ENCODE data around the gene HDAC9. TPM values are rescaled to one million over a fixed set of nuclear protein-coding genes. Genes with fewer than 3 reads are reported as not detected.

HDAC9 gene
- polyA plus RNA-seq, 1 of the 3 experiments (the other 2 are of a cell fraction): 11.6 TPM

- Histone ChIP-seq H3K36me3 (replicated peaks in 1 of 2; ENCODE audit: control insufficient read depth in 1 of 2, insufficient read depth in 2 of 2, low read length in 1 of 2) (no peaks in the 10 kb centered on the region), H3K27me3 (ENCODE audit: insufficient read depth) (no peaks in the 10 kb centered on the region), H3K9me3 (no peaks in the 10 kb centered on the region), H3K27ac (ENCODE audit: low read depth in 2 of 2, low read length in 1 of 2) (no peak overlapping the region), H2AFZ (ENCODE audit: low read depth) (no peak overlapping the region), H3F3A (replicated peaks; ENCODE audit: insufficient read depth) (no peaks in the 10 kb centered on the region), H3K9me2 (no peaks in the 10 kb centered on the region), H3K79me2 (ENCODE audit: insufficient read depth) (no peaks in the 10 kb centered on the region), H4K20me1 (ENCODE audit: insufficient read depth) (no peaks in the 10 kb centered on the region), H3K9ac (no peak overlapping the region), H3K4me3 (ENCODE audit: low read depth in 2 of 2, low read length in 1 of 2) (no peak overlapping the region), H3K4me1 (ENCODE audit: control insufficient read depth in 1 of 2, insufficient read depth in 2 of 2, low read depth in 1 of 2, low read length in 1 of 2) (peaks cover 0 to 3% of the 10 kb centered on the region in 2 experiments; a peak in 2 of 4 replicates), H3K4me2 (no peak overlapping the region)
- 82% methylated on average over 3 of the region's 3 CpGs for WGBS (ENCODE audit: low lambda C conversion rate)
- DNase-seq: no peak
- TF ChIP-seq EZH2phosphoT487 (IDR thresholded peaks at IDR 0.05; ENCODE audit: borderline replicate concordance, low read depth) (no peak), SIN3A (IDR thresholded peaks at IDR 0.05; ENCODE audit: borderline replicate concordance, low read depth, low read length) (no peak), JUND (IDR thresholded peaks at IDR 0.05) (no peak), FOSL2 (IDR thresholded peaks at IDR 0.05; ENCODE audit: borderline replicate concordance, low read depth) (no peak), TEAD4 (IDR thresholded peaks at IDR 0.05; ENCODE audit: borderline replicate concordance, insufficient read depth) (no peak), YY1 (IDR thresholded peaks at IDR 0.05; ENCODE audit: low read depth) (no peak), GATA2 (CRISPR knock-in tag; IDR thresholded peaks at IDR 0.05) (no peak)
- POLR2A ChIA-PET: interaction anchor here (0.6 kb wide), 1 partner anchor 176 kb away, joined by 3 read pairs; no protein-coding TSS in a partner anchor
- CTCF ChIA-PET: interaction anchor here (1.1 to 2.0 kb wide), 3 partner anchors 10 to 19 kb away, joined by 4 to 5 read pairs (median 5); no protein-coding TSS in a partner anchor
Measured at GRCh38 chr7:18877874-18878273, 382.3 kb downstream of the HDAC9 start.

DNA sequence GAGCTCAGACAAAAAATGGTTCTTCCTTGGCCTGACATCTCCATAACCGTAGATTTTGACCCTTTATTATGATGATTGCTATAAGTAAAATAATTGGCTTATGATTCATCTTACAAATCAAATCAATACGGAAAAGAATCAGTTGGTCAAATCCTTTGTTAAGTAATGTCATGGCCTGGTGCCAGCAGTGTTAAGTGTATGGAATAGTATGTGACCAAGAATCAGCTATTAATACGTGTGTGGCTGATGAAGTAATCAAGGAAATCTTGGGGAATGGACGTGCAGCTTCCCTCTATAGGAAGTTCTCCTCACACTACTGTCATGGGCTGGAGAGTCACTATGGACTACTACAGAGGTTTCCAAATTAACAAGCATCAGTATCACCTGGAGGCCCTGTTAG, 391.3 kb downstream of the HDAC9 start:
- WGBS (ENCODE audit: low lambda C conversion rate): 42% methylated on average over 4 of the region's 4 CpGs

More for the DNA sequence above, 391.3 kb downstream of the HDAC9 start:
- H2AFZ ChIP-seq (ENCODE audit: low read depth): no peak overlapping the region
- peak overlapping the region in 1 of 2 experiments; percentile 2; a peak in 1 of 4 replicates for H3K27ac ChIP-seq (ENCODE audit: low read depth in 2 of 2, low read length in 1 of 2)
- H3K79me2 ChIP-seq (ENCODE audit: insufficient read depth): no peaks in the 10 kb centered on the region
- H3K4me2 ChIP-seq: no peak overlapping the region
- no peaks in the 10 kb centered on the region for H3K9me2 ChIP-seq
- no peaks in the 10 kb centered on the region for H3K36me3 ChIP-seq (replicated peaks in 1 of 2; ENCODE audit: control insufficient read depth in 1 of 2, insufficient read depth in 2 of 2, low read length in 1 of 2)
- no peak overlapping the region for H3K4me3 ChIP-seq (ENCODE audit: low read depth in 2 of 2, low read length in 1 of 2)
- CTCF ChIA-PET: interaction anchor here (0.7 to 2.7 kb wide), 7 partner anchors 9 to 295 kb away, joined by 3 to 12 read pairs (median 4); no protein-coding TSS in a partner anchor
- no peaks in the 10 kb centered on the region for H4K20me1 ChIP-seq (ENCODE audit: insufficient read depth)
- peaks cover 11% of the 10 kb centered on the region for H3F3A ChIP-seq (replicated peaks; ENCODE audit: insufficient read depth)
- no peaks in the 10 kb centered on the region for H3K27me3 ChIP-seq (ENCODE audit: insufficient read depth)
- peaks cover 17 to 31% of the 10 kb centered on the region in 2 experiments; a peak in 3 of 4 replicates for H3K4me1 ChIP-seq (ENCODE audit: control insufficient read depth in 1 of 2, insufficient read depth in 2 of 2, low read depth in 1 of 2, low read length in 1 of 2)
- no peak for DNase-seq
- POLR2A ChIA-PET: no interaction called here
- TF ChIP-seq NRF1 (IDR thresholded peaks at IDR 0.05; ENCODE audit: low read depth, low read length) (no peak), YY1 (IDR thresholded peaks at IDR 0.05; ENCODE audit: low read depth) (no peak), GABPA (IDR thresholded peaks at IDR 0.05; ENCODE audit: low read depth) (no peak), MXI1 (IDR thresholded peaks at IDR 0.05; ENCODE audit: low read depth, low read length) (no peak), TAF1 (IDR thresholded peaks at IDR 0.05; ENCODE audit: borderline replicate concordance, low read depth, low read length) (no peak), GATA2 (CRISPR knock-in tag; IDR thresholded peaks at IDR 0.05) (no peak), FOSL2 (IDR thresholded peaks at IDR 0.05; ENCODE audit: borderline replicate concordance, low read depth) (no peak), MEF2A (IDR thresholded peaks at IDR 0.05; ENCODE audit: borderline replicate concordance, low read depth) (no peak), CHD2 (IDR thresholded peaks at IDR 0.05; ENCODE audit: low read length, partially characterized antibody) (no peak), EP300 (IDR thresholded peaks at IDR 0.05; ENCODE audit: borderline replicate concordance in 1 of 2, low read depth in 1 of 2, low read length in 1 of 2) (no peak), SMC3 (IDR thresholded peaks at IDR 0.05; ENCODE audit: low read depth, low read length) (no peak), SIN3A (IDR thresholded peaks at IDR 0.05; ENCODE audit: borderline replicate concordance, low read depth, low read length) (no peak), NFIC (IDR thresholded peaks at IDR 0.05; ENCODE audit: borderline replicate concordance) (no peak)
- TF ChIP-seq, protein P1, sequence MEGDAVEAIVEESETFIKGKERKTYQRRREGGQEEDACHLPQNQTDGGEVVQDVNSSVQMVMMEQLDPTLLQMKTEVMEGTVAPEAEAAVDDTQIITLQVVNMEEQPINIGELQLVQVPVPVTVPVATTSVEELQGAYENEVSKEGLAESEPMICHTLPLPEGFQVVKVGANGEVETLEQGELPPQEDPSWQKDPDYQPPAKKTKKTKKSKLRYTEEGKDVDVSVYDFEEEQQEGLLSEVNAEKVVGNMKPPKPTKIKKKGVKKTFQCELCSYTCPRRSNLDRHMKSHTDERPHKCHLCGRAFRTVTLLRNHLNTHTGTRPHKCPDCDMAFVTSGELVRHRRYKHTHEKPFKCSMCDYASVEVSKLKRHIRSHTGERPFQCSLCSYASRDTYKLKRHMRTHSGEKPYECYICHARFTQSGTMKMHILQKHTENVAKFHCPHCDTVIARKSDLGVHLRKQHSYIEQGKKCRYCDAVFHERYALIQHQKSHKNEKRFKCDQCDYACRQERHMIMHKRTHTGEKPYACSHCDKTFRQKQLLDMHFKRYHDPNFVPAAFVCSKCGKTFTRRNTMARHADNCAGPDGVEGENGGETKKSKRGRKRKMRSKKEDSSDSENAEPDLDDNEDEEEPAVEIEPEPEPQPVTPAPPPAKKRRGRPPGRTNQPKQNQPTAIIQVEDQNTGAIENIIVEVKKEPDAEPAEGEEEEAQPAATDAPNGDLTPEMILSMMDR (IDR thresholded peaks at IDR 0.05): no peak
- TF ChIP-seq, protein P2, sequence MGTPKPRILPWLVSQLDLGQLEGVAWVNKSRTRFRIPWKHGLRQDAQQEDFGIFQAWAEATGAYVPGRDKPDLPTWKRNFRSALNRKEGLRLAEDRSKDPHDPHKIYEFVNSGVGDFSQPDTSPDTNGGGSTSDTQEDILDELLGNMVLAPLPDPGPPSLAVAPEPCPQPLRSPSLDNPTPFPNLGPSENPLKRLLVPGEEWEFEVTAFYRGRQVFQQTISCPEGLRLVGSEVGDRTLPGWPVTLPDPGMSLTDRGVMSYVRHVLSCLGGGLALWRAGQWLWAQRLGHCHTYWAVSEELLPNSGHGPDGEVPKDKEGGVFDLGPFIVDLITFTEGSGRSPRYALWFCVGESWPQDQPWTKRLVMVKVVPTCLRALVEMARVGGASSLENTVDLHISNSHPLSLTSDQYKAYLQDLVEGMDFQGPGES (IDR thresholded peaks at IDR 0.05; ENCODE audit: low read depth, low read length): no peak
- TF ChIP-seq, protein P3, sequence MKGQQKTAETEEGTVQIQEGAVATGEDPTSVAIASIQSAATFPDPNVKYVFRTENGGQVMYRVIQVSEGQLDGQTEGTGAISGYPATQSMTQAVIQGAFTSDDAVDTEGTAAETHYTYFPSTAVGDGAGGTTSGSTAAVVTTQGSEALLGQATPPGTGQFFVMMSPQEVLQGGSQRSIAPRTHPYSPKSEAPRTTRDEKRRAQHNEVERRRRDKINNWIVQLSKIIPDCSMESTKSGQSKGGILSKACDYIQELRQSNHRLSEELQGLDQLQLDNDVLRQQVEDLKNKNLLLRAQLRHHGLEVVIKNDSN (IDR thresholded peaks at IDR 0.05; ENCODE audit: borderline replicate concordance, low read depth): no peak
- H3K9me3 ChIP-seq: no peaks in the 10 kb centered on the region
- no peak overlapping the region for H3K9ac ChIP-seq

Measured in SK-N-SH (cell line).